DMS79 (cell line): ENCODE results near the gene DOCK4.

Experiments used
- DNase-seq: peaks from one replicate; lab custom pipeline; 2025; lab: John Stamatoyannopoulos, UW

The DOCK4 gene

GRCh38 chr7:112049555-112050249 is 156.5 kb downstream of the DOCK4 start:
- DNase-seq: no peak

DNA sequence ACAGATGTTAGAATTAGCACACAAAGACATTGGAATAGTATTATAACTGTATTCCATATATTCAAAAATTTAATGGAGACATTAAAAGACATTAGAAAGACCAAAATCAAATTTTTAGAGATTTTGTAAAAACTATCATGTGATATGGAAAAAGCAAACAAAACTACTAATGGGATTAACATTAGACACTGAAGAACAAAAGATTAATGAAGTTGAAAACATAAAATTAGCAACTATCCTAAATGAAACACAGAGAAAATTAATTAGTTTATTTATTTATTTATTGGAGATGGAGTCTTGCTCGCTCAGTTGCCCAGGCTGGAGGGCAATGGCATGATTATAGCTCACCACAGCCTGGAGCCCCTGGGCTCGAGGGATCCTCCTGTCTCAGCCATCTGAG is 158.8 kb downstream of the DOCK4 start:
- no peak for DNase-seq

DNA sequence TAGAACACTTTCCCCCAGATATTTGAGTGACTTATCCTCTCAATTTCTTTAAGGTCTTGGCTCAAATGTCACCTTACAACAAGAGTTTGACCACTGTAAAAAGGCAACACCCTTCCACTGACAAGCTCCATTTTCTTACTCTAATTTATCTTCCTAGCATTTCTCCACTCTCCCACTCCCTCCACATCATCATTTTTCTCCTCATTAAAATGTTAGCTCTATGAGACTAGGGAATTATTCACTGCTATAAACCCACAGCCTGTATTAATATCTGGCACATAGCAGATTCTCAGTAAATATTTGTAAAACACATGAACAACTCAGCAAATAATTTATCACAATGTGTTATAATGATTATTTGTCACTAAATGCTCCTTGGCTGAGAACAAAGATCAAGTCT is 161.0 kb downstream of the DOCK4 start:
- DNase-seq: no peak

GRCh38 chr7:112042631-112043030 is 163.6 kb downstream of the DOCK4 start:
- no peak for DNase-seq

GRCh38 chr7:112038353-112038752 is 167.8 kb downstream of the DOCK4 start:
- no peak for DNase-seq

- DNase-seq: no peak
These were observed 170.1 kb downstream of the DOCK4 start for GRCh38 chr7:112036071-112036470.

DNA sequence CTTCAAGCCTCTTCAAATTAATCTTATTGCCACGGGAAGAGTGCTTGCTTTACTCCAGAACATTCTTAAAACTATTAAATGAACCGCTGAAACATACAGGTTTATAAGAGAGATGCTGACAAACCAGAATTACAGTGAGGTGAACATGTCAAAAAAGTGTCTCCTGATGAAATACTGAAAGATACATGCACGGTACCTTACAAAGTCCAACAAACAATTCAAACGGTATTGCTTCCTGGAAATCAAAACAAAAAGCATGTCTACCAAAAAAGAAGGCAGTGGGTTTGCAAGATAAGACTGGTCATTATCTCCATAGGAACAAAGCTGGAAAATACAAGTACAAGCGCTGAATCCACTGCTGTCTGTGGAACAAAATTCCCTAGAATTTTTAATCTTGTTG is 174.5 kb downstream of the DOCK4 start:
- DNase-seq: no peak

GRCh38 chr7:112025556-112025955 is 180.6 kb downstream of the DOCK4 start:
- no peak for DNase-seq

- DNase-seq: no peak
These were observed 182.4 kb downstream of the DOCK4 start for GRCh38 chr7:112023786-112024185.

GRCh38 chr7:112023282-112023681 is 182.9 kb downstream of the DOCK4 start:
- no peak for DNase-seq

DNA sequence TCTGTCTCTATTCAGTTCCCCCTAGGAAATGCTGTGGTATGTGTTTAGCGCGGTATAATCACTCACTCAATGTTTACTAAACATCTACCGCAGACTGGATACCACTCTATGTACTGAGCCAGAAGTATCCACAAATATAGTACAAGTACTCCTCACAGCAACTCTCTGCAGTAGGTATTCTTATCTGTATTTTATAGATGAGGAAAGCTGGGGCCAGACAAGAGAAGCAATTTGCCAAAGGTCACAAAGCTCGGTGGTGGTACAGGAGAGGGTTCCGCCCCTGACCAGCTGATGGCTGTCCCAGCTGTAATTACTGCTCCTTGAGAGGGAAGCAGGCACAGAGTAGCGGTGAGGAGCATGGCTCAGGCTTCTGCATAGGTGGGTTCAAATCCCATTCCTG is 184.1 kb downstream of the DOCK4 start:
- DNase-seq: no peak

- no peak for DNase-seq
These were observed 184.7 kb downstream of the DOCK4 start for GRCh38 chr7:112021379-112022044.

- DNase-seq: no peak
These were observed 185.4 kb downstream of the DOCK4 start for GRCh38 chr7:112020800-112021199.

DNA sequence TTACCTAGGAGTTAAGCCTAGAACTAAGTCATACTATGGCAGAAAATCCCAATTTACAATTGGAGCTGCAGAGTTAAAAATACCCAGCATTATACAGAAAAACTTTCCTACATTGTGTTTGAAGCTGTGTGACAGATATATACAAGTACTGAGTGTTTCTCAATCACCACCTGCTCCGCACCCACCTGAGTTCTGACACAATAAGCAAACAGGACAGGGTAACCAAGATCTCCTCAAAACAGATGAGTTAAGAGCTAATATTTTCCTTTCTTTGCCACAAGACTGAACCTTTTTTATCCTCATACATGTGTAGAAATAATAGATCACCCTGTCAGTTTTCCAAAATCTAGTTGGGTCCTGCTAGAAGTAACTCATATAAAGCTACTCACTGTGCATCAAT is 186.3 kb downstream of the DOCK4 start:
- no peak for DNase-seq

- DNase-seq: no peak
These were observed 187.7 kb downstream of the DOCK4 start for GRCh38 chr7:112018305-112019030.

DNA sequence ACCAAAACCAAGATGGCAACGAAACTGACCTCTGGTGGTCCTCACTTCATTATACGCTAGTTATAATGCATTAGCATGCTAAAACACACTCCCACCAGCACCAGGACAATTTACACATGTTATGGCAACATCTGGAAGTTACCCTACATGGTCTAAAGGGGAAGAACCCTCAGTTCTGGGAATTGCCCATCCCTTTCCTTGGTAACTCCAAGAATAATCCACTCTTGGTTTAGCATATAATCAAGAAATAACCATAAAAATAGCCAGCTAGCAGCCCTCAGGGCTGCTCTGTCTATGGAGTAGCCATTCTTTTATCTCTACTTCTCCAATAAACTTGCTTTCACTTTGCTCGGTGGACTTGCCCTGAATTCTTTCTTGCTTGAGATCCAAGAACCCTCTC is 191.1 kb downstream of the DOCK4 start:
- DNase-seq: no peak

DNA sequence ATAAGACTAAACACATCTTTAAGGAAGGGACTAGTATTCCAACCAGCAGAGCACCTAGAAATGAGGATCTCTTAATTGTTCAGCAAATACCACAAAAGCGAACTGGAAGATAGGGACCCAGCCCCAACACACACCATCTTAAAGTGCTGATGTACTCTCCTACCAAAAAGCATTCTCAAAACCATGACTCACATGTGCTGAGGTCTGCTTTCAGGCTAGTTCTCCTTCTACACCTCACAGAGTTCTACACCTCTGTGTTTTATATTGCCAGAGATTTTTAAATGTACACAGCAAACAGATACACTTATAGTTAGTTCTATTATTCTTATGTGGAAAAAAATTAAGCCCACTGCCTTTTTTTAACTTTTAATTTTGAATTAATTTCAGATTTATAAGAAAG is 191.9 kb downstream of the DOCK4 start:
- DNase-seq: no peak

DNA sequence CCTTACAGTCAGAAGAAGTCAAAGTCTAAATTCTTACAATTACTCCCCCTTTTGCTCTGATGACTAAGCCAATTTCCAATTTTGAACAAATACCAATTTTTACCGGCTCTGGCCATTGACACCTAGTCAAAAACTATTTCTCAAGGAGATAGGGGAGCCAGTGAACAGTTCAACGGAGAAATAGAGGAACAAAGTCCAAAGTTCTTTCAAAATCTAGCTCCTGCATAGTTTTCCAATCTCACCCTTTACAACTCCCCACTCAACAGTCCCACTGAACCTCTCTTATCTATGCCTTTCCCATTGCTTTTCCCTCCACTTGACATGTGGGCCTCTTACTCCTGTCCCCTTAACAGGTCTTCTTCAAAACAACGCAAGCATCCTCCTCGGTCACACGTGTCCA is 192.9 kb downstream of the DOCK4 start:
- no peak for DNase-seq

DNA sequence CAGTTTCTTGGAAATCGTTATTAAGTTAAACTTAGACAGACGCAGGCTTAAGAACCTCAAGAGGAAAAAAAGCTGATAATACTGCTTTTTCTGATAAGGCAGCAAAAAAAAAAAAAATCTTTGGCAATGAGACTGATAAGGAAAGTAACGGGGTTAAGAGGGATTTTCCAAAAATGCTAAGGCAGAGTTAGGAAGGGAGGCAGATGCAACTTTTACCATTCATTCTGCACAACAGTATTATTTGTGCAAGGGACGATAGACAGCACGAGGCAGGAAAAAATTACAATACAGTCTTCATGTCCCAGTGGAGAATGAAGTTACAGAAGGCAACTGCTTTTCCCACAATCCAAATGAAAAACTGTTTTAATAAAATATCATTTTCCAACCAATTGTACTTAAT is 194.0 kb downstream of the DOCK4 start:
- no peak for DNase-seq

DNA sequence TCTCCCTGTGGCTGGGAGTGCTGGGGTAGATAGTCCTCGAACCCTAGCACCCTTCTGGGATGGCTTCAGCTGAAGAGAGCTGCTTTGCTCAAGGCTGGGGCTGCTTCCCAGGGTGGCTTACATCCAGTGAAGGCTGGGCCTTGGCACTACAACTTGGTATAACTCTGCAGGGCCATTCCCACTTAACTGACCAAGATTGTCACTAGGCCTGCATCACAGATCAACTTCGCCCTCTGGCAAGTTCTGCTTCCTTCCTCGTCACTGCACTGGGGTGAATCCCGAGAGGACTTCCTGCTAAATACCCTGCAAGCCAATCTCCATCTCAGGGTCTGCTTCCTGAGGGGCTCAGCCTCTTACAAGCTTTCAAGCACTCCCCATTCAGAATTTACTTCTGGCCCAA is 195.2 kb downstream of the DOCK4 start:
- no peak for DNase-seq

GRCh38 chr7:112010109-112010508 is 196.1 kb downstream of the DOCK4 start:
- no peak for DNase-seq

DNA sequence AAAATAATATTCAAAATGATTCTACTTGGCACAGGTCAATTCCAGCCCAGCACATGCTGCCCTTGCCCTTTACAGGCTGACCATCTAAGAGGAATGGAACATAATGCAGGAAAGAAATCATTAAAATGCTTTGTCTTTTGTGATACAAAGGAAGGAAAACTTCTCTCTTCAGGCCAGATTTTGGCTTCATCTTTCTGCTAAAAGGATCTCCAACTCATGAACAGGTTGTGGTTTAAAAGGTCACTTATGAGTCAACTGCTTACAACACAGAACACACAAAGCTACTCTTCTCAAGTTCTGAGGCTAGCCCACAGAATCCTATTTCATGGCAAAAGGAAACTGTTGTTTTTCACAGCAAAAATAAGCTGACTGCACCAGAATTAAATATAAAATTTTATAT is 197.1 kb downstream of the DOCK4 start:
- DNase-seq: no peak

- DNase-seq: no peak
These were observed 199.0 kb downstream of the DOCK4 start for GRCh38 chr7:112007185-112007584.
